Measurements from ENCODE around the gene TAPBP. TPM values are rescaled to one million over a fixed set of nuclear protein-coding genes. Genes with fewer than 3 reads are reported as not detected.
A peak's percentile ranks its signal among the peaks of the same experiment; 100 is the strongest.

Gene TAPBP
- total RNA-seq, 4 donors from 2014 or later = 73.4 to 324 (median 204) TPM

DNA sequence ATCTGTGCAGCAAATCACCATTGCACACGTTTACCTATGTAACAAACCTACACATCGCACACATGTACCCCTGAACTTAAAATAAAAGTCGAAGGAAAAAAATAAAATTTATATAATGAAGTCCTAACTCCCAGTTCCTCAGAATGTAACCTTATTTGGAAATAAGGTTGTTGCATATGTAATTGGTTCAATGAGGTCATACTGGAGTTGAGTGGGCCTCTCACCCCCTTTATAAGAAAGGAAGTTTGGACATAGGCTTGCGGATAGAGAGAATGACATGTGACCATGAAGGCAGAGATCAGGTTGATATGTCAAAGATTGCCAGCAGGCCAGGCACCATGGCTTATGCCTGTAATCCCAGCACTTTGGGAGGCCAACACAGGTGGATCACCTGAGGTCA lies 19.8 kb upstream of the TAPBP start:
- no peak for DNase-seq
- H3K27ac ChIP-seq = no peak overlapping the region
- TF ChIP-seq, protein P1, sequence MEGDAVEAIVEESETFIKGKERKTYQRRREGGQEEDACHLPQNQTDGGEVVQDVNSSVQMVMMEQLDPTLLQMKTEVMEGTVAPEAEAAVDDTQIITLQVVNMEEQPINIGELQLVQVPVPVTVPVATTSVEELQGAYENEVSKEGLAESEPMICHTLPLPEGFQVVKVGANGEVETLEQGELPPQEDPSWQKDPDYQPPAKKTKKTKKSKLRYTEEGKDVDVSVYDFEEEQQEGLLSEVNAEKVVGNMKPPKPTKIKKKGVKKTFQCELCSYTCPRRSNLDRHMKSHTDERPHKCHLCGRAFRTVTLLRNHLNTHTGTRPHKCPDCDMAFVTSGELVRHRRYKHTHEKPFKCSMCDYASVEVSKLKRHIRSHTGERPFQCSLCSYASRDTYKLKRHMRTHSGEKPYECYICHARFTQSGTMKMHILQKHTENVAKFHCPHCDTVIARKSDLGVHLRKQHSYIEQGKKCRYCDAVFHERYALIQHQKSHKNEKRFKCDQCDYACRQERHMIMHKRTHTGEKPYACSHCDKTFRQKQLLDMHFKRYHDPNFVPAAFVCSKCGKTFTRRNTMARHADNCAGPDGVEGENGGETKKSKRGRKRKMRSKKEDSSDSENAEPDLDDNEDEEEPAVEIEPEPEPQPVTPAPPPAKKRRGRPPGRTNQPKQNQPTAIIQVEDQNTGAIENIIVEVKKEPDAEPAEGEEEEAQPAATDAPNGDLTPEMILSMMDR (IDR thresholded peaks at IDR 0.05) = no peak
- TF ChIP-seq POLR2A (IDR thresholded peaks at IDR 0.05) = no peak
- H3K27me3 ChIP-seq = no peaks in the 10 kb centered on the region
- H3K4me3 ChIP-seq = no peak overlapping the region
- H3K9me3 ChIP-seq = no peaks in the 10 kb centered on the region
- H3K36me3 ChIP-seq = no peaks in the 10 kb centered on the region
- no peaks in the 10 kb centered on the region for H3K4me1 ChIP-seq

- Histone ChIP-seq H3K36me3 (no peaks in the 10 kb centered on the region), H3K27ac (no peak overlapping the region), H3K4me3 (no peak overlapping the region), H3K27me3 (no peaks in the 10 kb centered on the region), H3K4me1 (no peaks in the 10 kb centered on the region), H3K9me3 (no peaks in the 10 kb centered on the region)
- DNase-seq = no peak
- TF ChIP-seq POLR2A (IDR thresholded peaks at IDR 0.05) = no peak
- TF ChIP-seq, protein P1 (IDR thresholded peaks at IDR 0.05) = no peak
These were observed 16.9 kb upstream of the TAPBP start for GRCh38 chr6:33330736-33331135.

GRCh38 chr6:33329058-33329457 lies 15.2 kb upstream of the TAPBP start:
- Histone ChIP-seq H3K27me3 (no peaks in the 10 kb centered on the region), H3K4me1 (peaks cover 0 to 2% (median 0%) of the 10 kb centered on the region in 4 donors), H3K27ac (no peak overlapping the region), H3K4me3 (no peak overlapping the region), H3K9me3 (no peaks in the 10 kb centered on the region), H3K36me3 (no peaks in the 10 kb centered on the region)
- TF ChIP-seq, protein P1 (IDR thresholded peaks at IDR 0.05) = no peak
- no peak for TF ChIP-seq POLR2A (IDR thresholded peaks at IDR 0.05)
- no peak for DNase-seq

GRCh38 chr6:33324125-33324524 lies 10.2 kb upstream of the TAPBP start:
- TF ChIP-seq, protein P1 (IDR thresholded peaks at IDR 0.05) = no peak
- no peak for TF ChIP-seq POLR2A (IDR thresholded peaks at IDR 0.05)
- Histone ChIP-seq H3K27ac (peak overlapping the region; percentile 84 to 98 (median 92)), H3K4me3 (peak overlapping the region; percentile 63 to 94 (median 76)), H3K27me3 (no peaks in the 10 kb centered on the region), H3K9me3 (no peaks in the 10 kb centered on the region), H3K4me1 (peaks cover 0 to 40% (median 15%) of the 10 kb centered on the region in 4 donors), H3K36me3 (peaks cover 0 to 23% (median 0%) of the 10 kb centered on the region in 3 donors)
- no peak for DNase-seq

GRCh38 chr6:33323623-33323948 lies 9.7 kb upstream of the TAPBP start:
- H3K36me3 ChIP-seq = peaks cover 0 to 29% (median 0%) of the 10 kb centered on the region in 3 donors
- TF ChIP-seq POLR2A (IDR thresholded peaks at IDR 0.05) = no peak
- TF ChIP-seq, protein P1 (IDR thresholded peaks at IDR 0.05) = no peak
- H3K4me3 ChIP-seq = peak overlapping the region; percentile 63 to 94 (median 76)
- peak in 2 of 3 donors; percentile 54 to 55 for DNase-seq
- H3K27ac ChIP-seq = peak overlapping the region; percentile 84 to 98 (median 92)
- peaks cover 0 to 45% (median 15%) of the 10 kb centered on the region in 4 donors for H3K4me1 ChIP-seq
- no peaks in the 10 kb centered on the region for H3K27me3 ChIP-seq
- no peaks in the 10 kb centered on the region for H3K9me3 ChIP-seq

DNA sequence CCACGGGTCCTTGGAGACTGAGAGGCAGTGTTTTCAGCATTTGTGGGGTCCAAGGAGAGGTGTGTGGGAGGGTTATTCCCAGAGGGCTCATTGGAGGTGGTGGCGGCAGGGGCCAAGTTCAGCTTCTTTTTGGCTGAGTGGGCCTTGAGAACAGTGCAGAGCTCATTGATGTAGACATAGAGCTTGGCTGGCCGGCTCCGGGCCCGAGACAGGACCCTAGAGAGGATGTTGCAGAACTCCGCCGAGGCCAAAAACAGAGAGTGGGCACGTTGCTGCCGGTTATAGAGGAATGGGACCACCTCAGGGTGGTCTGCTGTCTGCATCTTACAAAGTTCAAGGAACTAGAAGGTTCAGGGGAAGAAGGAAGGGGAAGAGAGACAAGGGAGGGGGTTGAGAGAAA lies 7.3 kb upstream of the TAPBP start:
- TF ChIP-seq POLR2A (IDR thresholded peaks at IDR 0.05) = no peak
- TF ChIP-seq, protein P1 (IDR thresholded peaks at IDR 0.05) = no peak
- Histone ChIP-seq H3K4me1 (peaks cover 0 to 60% (median 19%) of the 10 kb centered on the region in 4 donors), H3K27ac (peak overlapping the region in 3 of 4 donors; percentile 10 to 92 (median 91)), H3K9me3 (no peaks in the 10 kb centered on the region), H3K36me3 (peaks cover 0 to 29% (median 0%) of the 10 kb centered on the region in 3 donors), H3K27me3 (no peaks in the 10 kb centered on the region), H3K4me3 (peak overlapping the region in 3 of 4 donors; percentile 71 to 94 (median 80))
- no peak for DNase-seq

Data from Peyer's patch (tissue), 4 donors.